DMS153 treated with DMSO at 0.1 percent for 48 hours (cell line): ENCODE measurements around the gene NDUFS6.
"Not testable (repeated sequence)": the region's sequence is repeated elsewhere in the genome, so short reads cannot be mapped to it uniquely, and the experiment has no call there.

Experiments used
- DNase-seq: peaks from one replicate; lab custom pipeline; 2025; ENCODE audit not compliant: unreplicated experiment; lab: John Stamatoyannopoulos, UW

NDUFS6 gene

DNA sequence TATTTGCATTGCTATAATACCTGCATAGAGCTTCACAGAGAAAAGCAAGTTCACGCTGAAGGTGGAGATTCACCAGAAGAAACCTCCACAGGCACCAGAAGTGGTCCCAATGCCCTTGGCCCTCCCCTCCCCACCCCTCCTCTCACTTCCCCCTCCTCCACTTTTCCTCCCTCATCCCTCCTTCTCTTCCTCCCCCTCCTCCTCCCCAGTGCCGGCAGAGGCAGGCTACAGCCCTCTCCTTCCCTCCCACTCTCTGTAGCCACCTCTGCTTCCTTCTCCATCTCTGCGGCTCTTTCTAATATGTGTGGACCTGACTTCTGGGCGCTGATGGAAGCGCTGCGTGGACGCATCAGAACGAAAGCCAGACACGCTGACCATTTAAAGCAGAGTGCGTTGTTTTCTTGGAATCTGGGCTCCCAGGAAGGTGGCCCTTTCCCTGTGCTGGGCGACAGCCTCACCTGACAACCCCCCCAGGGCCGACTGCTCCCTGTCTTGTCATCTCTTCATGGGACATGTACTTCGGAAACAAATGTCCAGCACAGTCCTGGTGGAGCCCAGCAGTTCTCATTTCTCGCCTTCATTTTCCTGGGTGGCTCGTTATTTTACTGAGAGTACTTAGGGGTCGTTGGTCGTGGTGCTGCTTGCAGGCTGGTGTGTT, 29.5 kb downstream of the NDUFS6 start:
- no peak for DNase-seq

DNA sequence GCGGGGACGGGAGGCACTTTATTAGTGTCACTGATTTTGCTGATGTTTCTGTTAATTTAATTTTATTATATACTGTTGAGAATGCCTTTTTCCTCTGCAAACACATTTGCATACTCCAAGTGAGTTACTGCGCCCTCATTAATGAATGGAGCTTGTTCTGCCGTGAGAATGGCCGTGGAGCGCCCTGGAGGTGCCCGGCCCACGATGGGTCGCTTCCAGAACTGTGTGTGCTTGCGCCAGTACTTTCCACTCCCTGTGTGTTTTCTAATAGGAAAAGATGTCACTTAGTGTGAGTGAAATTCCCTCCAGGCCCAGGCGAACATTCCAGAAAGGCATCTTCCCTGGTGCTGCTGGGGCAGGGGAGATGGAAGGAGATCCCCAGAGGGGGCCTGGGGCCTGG, 30.1 kb downstream of the NDUFS6 start:
- no peak for DNase-seq

DNA sequence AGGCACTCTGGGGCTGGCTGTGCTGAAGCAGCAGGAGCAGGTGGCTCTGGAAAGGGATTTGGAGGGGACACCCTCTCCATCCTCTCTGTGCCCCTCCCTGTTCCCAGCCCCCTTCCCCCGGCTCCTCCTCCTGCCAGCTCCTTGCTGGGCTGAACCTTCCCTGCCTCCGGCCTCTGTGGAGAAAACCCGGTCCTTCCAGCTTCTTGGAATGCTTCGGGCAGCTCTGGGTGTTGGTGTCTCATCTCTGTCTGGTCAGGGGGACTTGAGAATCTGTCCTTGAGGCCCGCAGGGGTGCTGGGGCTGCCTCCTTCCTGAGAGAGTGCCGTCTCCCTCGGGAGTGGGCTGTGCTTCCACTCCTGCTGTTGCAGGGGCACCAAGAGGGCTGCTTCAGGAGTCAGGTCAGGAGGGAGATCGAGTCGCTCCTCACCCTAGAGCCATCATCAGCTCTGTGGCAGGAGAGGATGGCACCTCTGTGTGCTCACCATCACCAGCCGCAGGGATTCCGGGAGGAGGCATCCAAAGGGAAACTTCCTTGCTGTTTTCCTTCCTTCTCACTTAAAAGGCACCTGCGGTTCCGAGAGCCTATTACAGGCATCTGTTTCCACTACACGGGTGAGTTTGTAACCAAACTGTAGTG, 30.6 kb downstream of the NDUFS6 start:
- no peak for DNase-seq

- DNase-seq, result no peak
Measured at GRCh38 chr5:1832511-1833250, 31.5 kb downstream of the NDUFS6 start.

- no peak for DNase-seq
Measured at GRCh38 chr5:1833264-1834021, 32.2 kb downstream of the NDUFS6 start.

DNA sequence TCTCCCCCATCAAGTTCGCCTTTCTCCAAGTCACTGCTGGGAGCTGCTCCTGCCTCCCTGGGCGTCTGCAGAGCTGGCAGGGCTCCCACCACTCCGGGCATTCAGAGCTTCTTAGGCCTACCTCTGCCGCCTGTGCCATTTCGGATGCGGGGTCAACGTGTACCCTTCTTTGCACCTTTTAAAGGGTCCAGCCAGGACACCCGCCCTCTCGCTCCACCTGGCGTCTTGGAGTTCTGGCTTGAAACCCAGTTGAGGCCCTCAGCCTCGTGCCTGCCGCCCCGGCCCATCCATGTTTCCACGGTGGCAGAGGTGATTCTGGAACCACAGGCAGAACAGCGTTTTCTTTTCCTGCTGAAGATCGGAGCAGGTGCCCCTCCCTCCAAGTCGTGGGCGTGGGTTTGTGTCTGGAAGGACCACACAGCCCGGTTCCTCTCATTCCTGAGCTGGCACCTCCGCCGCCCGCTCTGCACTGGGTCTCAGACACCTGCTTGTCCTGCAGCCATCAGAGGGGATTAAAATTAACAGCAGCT, 32.9 kb downstream of the NDUFS6 start:
- DNase-seq, result no peak

DNA sequence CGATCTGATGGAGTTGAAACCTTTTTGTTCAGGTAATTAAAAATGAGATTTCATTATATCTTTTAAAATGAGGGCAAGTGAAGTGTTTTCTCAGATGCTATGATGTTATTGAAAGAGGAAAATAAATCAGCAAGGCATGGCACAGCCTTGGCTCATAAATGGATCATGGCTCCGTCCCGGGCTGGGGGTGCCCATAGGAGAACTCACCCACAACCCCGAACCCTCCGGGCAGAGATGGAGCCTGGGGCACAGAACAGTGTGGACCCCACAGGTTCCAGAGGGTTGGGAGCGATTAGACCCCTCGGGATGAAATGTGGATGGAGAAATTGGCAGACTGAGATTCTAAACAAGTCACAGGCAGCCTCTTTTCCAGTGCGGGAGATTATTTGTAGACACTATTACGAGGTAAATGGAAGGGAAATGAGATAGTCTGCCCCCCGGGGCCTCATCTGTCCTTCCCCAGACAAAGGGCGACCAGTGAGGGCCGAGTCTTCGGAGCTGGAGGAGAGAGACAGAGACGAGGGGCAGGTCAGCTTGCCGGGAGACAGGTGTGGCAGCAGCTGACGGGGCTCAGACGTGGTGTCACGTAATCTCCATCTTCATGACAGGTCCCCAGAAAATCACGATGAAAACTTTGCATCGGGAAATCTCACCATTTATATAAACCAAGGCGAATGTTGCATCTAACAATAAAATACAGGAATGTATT, 33.7 kb downstream of the NDUFS6 start:
- DNase-seq, result no peak

- no peak for DNase-seq
Measured at GRCh38 chr5:1835431-1835830, 34.2 kb downstream of the NDUFS6 start.

DNA sequence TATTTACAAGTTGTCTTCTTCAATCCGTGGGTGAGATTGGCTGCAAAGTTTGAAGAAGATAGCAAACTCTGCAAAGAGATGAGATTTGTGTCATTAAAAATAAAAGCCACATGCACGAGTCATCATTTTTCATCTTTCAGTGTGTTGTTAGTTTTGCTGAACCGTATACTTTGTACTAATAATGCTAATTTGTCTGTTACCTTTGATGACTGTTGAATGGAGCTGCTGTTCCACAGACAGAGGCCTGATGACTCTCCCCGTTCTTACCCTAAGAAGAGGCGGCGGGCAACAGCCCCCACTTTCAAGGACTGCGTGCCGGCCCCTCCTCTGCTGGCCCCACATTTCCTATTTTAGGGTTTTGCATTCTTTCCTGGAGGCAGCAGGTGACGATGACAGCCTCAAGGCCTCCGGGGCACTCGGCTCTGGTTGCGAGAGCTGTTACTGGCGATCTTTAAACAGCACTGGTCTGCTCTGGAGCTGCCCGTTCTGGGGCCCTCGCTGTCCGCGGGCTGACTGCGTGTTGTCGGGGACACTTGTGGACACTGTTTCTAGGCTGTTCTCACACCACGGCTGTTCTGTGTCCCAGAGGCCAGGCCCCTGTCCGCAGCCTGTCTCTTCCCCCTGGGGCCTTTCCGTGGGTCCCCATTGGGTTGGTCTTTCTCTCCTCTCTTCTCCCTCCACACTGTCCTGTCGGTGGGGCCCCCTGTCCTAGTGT, 35.1 kb downstream of the NDUFS6 start:
- no peak for DNase-seq

- DNase-seq, result no peak
Measured at GRCh38 chr5:1836891-1837880, 36.0 kb downstream of the NDUFS6 start.

- no peak for DNase-seq
Measured at GRCh38 chr5:1838013-1838412, 36.8 kb downstream of the NDUFS6 start.

GRCh38 chr5:1840071-1840547, 38.9 kb downstream of the NDUFS6 start:
- DNase-seq, result no peak

DNA sequence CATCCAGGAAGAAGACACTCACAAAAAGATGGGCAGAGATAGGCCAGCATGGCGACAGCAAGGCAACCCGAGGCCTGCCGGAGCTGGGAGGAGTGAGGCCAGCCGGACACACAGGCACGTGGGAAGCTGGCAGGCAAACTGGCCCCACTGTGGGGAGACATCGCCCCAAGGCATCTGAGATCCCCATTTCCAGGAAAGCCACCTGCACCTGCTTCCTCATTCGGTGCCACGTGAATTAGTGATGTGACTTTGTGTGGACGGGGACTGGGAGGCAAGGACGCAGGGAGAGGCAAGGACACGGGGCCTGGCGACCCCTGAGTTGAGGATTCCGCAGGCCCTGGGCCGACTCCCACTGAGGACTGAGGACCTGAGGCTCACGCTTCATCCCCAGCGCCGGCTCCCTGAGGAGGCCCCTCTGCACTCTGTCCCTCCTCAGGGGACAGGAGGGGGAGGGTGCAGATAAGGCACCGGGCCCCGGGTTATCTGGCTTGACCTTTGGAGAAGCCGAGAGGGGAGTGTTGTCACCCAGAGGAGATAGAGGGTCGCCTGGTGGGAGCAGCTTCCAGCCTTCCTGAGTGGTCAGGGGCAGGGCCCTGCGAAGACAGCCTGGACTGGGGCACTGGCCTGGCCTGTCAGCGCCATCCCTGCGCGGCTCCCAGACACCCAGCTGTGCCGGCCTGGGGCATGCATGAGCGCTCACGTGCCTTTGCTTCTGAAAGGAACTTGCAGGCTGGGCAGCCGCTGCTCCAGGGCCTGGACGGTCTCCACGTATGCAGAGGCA, 39.7 kb downstream of the NDUFS6 start:
- no peak for DNase-seq

DNA sequence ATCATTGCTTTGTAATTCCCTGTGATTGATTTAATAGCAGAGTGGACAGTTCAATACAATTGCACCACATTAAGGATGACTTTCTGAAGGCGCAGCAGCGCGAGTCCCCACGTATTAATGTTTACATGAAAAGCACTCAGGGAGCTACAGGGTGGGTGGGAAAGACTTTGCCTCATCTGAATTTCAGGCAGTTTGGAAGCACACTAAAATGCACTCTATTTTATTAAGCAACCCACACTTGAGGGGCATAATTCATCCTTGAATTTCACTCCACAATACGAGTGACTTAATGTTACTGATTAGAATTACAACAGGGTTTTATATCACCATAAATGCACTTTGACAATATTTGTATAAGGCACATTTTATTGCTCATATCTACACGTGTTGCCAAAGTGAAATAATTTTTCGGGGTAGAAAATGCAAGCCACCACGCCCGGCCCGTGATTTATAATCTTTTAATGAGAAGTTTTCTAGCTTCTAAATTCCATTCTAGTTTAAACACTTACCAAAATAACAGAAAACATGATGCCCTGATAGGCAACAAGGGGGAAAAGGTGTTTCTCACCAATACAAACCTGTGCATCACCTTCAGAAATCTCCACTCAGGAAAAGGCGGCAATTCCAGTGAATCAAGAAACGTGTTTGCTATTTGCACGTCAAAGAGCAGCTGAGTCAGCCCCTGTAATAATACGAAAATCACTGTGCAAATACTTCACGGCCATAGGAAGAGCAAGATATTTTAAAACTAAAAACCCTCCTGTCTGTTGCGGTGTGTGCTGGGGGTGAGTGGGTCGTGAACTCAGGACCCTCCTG, 41.0 kb downstream of the NDUFS6 start:
- DNase-seq, result no peak

DNA sequence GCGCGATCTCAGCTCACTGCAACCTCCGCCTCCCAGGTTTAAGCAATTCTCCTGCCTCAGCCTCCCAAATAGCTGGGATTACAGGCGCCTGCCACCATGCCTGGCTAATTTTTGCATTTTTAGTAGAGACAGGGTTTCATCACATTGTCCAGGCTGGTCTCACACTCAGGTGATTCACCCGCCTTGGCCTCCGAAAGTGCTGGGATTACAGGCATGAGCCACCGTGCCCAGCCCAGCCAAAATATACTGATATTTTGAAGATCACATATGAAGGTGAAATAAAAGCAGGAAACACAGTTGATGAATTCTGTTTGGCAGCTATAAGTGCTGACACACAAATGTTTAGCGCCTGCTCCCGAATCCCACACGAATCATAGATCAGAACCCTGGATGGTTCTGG, 42.6 kb downstream of the NDUFS6 start:
- not testable (repeated sequence) for DNase-seq

DNA sequence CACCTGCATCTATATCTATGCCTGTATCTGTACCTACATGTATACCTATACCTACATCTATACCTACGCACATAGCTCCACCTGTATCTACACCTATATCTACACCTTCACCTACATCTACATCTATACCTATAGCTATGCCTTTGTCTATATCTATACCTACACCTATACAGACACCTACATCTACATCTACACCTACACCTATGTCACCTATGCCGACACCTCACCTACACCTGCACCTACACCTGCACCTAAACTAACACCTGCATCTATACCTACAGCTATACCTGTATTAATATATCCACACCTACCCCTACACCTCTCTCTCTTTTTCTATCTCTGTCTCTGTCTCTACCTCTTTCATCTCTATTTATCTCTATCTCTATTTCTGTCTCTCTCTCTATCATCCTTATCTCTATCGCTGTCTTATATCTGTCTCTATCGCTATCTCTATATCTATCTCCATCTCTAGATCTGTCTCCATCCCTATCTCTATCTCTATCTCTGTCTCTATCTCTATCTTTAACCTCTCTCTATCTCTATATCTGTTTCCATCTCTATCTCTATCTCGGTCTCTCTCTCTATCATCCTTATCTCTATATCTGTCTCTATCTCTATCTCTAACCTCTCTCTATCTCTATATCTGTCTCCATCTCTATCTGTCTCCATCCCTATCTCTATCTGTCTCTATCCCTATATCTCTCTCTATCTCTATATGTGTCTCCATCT, 43.7 kb downstream of the NDUFS6 start:
- no peak for DNase-seq
